ENCODE data around the gene PCED1A. TPM values are rescaled to one million over a fixed set of nuclear protein-coding genes. Genes with fewer than 3 reads are reported as not detected.

Gene PCED1A
- total and polyA plus RNA-seq, 9 of the 15 experiments (the other 6 are each of a cell fraction or from before 2014, with no cell fraction given), result 1.5 to 11.5 (median 5.9) TPM

DNA sequence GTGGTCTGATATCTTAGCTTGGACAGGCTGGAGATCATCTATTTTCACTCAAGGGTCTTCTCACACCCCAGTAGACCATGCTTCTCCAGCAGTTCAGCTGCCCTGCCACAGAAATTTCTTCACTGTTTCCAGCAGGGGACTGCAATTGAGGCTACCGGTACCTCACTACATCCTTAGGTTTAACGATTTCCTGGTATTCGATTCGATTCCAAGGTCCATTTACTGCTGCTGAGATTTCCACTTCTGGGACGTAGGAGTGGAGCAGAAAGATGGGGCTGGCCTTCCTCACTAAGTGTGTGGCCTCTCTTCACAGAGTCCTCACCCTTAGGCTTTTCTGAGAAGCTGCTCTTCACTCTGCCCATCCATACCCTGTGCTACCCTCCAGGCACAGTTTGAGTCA lies 6.2 kb upstream of the PCED1A start:
- TF ChIP-seq, protein P1, sequence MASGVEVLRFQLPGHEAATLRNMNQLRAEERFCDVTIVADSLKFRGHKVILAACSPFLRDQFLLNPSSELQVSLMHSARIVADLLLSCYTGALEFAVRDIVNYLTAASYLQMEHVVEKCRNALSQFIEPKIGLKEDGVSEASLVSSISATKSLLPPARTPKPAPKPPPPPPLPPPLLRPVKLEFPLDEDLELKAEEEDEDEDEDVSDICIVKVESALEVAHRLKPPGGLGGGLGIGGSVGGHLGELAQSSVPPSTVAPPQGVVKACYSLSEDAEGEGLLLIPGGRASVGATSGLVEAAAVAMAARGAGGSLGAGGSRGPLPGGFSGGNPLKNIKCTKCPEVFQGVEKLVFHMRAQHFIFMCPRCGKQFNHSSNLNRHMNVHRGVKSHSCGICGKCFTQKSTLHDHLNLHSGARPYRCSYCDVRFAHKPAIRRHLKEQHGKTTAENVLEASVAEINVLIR (CRISPR knock-in tag; IDR thresholded peaks at IDR 0.05), result no peak
- TF ChIP-seq ZNF184 (CRISPR knock-in tag; IDR thresholded peaks at IDR 0.05), result no peak
- no peak for TF ChIP-seq POLR2H (tag; IDR thresholded peaks at IDR 0.05; ENCODE audit: low read depth)
- no peak for TF ChIP-seq RB1 (IDR thresholded peaks at IDR 0.05; ENCODE audit: low read depth)
- TF ChIP-seq SREBF1 (IDR thresholded peaks at IDR 0.05; ENCODE audit: borderline replicate concordance, low read depth, low read length), result no peak
- TF ChIP-seq, protein P2, sequence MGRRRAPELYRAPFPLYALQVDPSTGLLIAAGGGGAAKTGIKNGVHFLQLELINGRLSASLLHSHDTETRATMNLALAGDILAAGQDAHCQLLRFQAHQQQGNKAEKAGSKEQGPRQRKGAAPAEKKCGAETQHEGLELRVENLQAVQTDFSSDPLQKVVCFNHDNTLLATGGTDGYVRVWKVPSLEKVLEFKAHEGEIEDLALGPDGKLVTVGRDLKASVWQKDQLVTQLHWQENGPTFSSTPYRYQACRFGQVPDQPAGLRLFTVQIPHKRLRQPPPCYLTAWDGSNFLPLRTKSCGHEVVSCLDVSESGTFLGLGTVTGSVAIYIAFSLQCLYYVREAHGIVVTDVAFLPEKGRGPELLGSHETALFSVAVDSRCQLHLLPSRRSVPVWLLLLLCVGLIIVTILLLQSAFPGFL (CRISPR knock-in tag; IDR thresholded peaks at IDR 0.05), result no peak
- TF ChIP-seq ELF2 (CRISPR knock-in tag; IDR thresholded peaks at IDR 0.05), result no peak
- no peak for TF ChIP-seq TOE1 (IDR thresholded peaks at IDR 0.05; ENCODE audit: borderline replicate concordance)
- TF ChIP-seq TOE1 (CRISPR knock-in tag; IDR thresholded peaks at IDR 0.05; ENCODE audit: borderline replicate concordance, low read depth), result no peak
- no peak for TF ChIP-seq CHD4 (IDR thresholded peaks at IDR 0.05; ENCODE audit: insufficient read depth, insufficient replicate concordance, low read depth, low read length, poor library complexity, severe bottlenecking)
- TF ChIP-seq ZNF431 (CRISPR knock-in tag; IDR thresholded peaks at IDR 0.05), result no peak
- no peak for TF ChIP-seq CCNT2 (IDR thresholded peaks at IDR 0.05; ENCODE audit: borderline replicate concordance, extremely low read depth, insufficient read length, low read depth, low read length)
- no peak for TF ChIP-seq FOXP1 (CRISPR knock-in tag; IDR thresholded peaks at IDR 0.05)
- TF ChIP-seq KDM1A (IDR thresholded peaks at IDR 0.05), result no peak
- no peak overlapping the region for H3K27ac ChIP-seq (ENCODE audit: extremely low read depth, low read depth, low read length)
- H3K4me2 ChIP-seq (ENCODE audit: insufficient read depth, low read length), result no peak overlapping the region
- no peaks in the 10 kb centered on the region for H3K9me3 ChIP-seq (replicated peaks; ENCODE audit: control insufficient read depth, insufficient read depth, low read depth, low read length)
- ChIA-PET POLR2A (no interaction called here), CTCF (ENCODE audit: low intra/inter-chr PET ratio) (no interaction called here)
- intact Hi-C loops (cut with micrococcal nuclease) (no loop called here), in situ Hi-C loops (cut with MboI) (loop anchor here (5.0 kb wide), 1 partner anchor 89 kb away; no protein-coding TSS in a partner anchor)
- WGBS (ENCODE audit: insufficient coverage, low coverage, missing lambda C conversion rate), result 60% methylated on average over 5 of the region's 5 CpGs
- peaks cover under 1 to 2% of the 10 kb centered on the region in 2 experiments; a peak in 2 of 5 replicates for H3K4me1 ChIP-seq (replicated peaks in 1 of 2; ENCODE audit: control insufficient read depth in 2 of 2, insufficient read depth in 2 of 2, low read length in 2 of 2)
- ATAC-seq (no peak), DNase-seq (ENCODE audit: extremely low read depth in 1 of 4, low spot score in 3 of 4) (no peak), FAIRE-seq (no peak)
- H3K9me1 ChIP-seq (ENCODE audit: control insufficient read depth, insufficient read depth, low read length), result no peaks in the 10 kb centered on the region
- H4K20me1 ChIP-seq (replicated peaks; ENCODE audit: control insufficient read depth, insufficient read depth, low read length), result no peaks in the 10 kb centered on the region
- H3K36me3 ChIP-seq (ENCODE audit: control insufficient read depth, insufficient read depth, low read length), result no peaks in the 10 kb centered on the region
- no TSS peak for BruUV-seq (replicated peaks)
- no peaks in the 10 kb centered on the region for H3K27me3 ChIP-seq (ENCODE audit: control insufficient read depth in 2 of 2, insufficient read depth in 2 of 2, low read length in 2 of 2)
- H2AFZ ChIP-seq (ENCODE audit: low read depth, low read length), result no peak overlapping the region
- no peak overlapping the region for H3K9ac ChIP-seq (ENCODE audit: insufficient read depth in 1 of 2, low read depth in 2 of 2, low read length in 2 of 2)
- no peak overlapping the region for H3K4me3 ChIP-seq
- H3K79me2 ChIP-seq (ENCODE audit: control insufficient read depth, insufficient read depth, low read length), result no peaks in the 10 kb centered on the region
